NOMO-1 (cell line): Measurements from ENCODE around the gene SELENOO.
"Not testable (repeated sequence)": the region's sequence is repeated elsewhere in the genome, so short reads cannot be mapped to it uniquely, and the experiment has no call there.

Experiments used
- DNase-seq, 2 experiments: peaks; one replicate each; lab custom pipeline; 2025; ENCODE audit not compliant: unreplicated experiment in 2 of 2; lab: John Stamatoyannopoulos, UW

The SELENOO gene

DNA sequence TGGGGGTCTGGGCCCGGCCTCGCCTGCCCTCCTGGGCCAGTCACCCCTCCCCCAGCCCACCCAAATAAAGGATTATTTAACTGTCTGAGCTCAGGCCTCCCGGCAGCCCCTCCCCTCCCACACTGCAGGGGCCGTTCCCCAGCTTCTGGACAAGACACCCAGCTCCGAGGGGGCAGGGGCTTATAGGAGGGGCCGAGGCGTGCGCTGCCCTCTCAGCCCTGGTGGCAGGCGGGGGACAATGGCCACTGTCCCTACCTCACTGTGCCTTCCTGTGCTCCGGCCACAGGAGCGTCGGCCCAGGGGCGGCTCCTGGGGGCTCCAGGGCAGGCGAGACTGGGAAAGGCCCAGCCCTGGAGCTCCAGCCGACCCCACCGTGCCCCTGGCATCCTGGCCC lies 2.2 kb upstream of the SELENOO start:
- no peak for DNase-seq

DNA sequence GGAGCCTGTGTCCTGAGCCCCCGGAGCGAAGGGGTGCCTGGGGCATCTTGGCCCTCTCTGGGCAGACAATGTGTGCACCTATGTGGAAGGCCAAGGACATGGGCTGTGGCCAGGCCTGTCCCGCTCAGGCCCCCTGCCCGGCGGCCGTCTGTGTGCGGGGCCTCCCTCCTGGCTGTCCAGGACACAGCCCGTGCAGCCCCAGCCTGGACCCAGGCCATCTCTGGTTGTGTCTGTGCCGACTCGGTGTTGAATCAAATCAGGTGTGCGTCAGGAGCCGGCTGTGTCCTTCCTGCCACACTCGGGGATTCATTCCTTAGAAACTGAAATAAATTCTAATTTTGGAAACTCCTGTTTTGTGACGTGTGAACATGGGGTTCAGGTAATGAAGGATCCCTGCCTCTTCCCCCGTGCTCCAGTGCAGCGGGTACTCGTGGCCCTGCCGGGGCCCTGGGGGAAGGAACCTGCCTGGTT lies 1.5 kb upstream of the SELENOO start:
- no peak for DNase-seq

DNA sequence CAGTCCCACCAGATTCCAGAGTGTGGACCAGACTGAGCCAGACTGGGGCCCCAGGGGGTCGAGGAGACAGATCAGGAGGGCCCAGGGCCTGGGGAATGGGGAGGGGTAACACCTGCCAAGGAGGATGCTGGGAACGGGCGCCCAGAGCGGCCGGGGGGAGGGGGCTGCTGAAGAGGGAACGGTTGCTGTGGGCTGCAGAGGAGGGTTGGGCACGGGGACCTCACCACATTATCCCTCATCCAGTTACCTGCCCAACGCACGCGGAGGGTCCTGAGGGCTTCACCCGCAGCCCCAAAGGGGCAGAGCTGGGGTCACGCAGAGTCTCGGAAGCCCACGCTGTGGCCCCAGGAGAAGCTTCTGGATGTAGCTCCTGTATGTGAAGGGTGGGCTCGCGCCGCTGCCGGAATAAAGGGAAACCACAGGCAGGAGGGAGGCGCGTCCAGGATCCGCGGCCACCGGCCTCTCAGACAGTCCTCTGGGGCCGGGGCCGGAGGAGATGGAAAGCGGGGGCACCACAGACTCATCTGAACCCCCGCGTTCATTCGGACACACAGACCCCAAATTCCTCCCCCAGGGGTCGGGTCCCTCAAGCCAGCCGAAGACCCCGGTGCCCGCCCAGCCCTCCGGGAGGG lies 866 bp upstream of the SELENOO start:
- peak in 1 of 2 experiments; percentile 10 for DNase-seq

DNA sequence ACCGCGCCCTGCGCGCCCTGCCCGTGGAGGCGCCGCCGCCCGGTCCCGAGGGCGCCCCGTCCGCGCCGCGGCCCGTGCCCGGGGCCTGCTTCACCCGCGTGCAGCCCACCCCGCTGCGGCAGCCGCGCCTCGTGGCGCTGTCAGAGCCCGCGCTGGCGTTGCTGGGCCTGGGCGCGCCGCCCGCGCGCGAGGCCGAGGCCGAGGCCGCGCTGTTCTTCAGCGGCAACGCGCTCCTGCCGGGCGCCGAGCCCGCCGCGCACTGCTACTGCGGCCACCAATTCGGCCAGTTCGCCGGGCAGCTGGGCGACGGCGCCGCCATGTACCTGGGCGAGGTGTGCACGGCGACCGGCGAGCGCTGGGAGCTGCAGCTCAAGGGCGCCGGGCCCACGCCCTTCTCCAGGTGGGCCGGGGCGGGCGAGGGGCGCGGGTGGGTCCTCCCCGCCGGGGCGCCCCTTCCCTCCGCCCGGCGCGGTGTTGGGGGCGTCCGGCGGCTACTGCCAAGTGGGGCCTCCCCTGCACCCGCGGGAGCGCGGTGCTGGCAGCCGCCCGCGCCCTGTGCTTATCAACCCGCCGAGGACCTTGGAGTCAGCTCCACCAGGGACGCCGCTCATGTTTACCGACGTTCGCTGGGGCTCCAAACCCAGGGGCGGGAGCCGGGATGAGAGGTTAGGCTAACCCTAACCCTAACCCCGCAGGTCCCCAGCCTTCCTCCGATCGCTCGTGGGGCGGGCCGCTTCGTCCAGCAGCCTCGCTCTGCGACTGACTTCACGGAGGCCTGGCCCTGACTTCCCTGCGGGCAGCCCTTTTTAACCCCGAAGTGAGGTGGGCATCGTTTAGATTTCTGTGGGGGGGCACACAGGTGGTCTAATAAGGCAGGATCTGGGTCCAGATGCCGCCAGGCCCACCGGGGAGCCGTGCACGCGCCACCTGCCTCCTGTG lies 649 bp downstream of the SELENOO start:
- no peak for DNase-seq

- DNase-seq: no peak
Measured at GRCh38 chr22:50202130-50202666, 1.4 kb downstream of the SELENOO start.

GRCh38 chr22:50203288-50203687 lies 2.5 kb downstream of the SELENOO start:
- DNase-seq: no peak

DNA sequence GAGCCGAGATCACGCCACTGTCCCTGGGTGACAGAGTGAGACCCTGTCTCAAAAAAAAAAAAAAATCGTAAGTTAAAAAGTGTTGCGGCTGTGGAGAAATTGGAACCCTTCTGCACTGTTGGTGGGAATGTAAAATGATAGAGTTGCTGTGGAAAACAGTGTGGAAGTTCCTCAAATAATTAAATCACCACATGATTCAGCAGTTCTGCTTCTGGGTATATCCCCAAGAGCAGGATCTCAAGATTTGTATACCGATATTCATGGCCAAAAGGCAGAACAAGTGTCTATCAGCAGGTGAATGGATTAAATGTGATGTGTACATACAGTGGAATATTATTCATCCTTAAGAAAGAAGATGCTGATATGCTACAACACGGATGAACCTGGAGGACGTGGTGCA lies 3.8 kb downstream of the SELENOO start:
- DNase-seq: peak in 1 of 2 experiments; percentile 18

- DNase-seq: not testable (repeated sequence)
Measured at GRCh38 chr22:50204998-50205397, 4.2 kb downstream of the SELENOO start.

- no peak for DNase-seq
Measured at GRCh38 chr22:50205781-50206569, 5.2 kb downstream of the SELENOO start.

DNA sequence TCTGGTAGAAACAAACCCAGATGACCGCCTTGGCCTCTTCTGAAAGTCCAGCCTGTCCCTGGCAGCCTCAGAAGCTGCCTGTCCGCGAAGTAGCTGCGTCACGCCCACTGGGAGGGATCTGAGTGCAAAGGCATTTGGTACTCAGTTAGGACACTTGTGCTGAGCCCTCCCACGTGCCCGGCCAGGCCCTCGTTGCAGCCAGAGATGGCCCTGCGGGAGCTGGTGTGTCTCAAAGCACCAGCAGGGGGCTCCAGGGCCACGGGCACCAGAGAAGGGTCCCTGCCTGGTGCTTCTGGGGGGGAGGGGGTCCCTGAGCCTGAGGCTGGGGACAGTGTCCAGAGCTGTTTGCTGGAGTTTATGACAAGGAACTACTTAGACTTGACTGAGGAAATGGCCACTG lies 5.8 kb downstream of the SELENOO start:
- DNase-seq: no peak

DNA sequence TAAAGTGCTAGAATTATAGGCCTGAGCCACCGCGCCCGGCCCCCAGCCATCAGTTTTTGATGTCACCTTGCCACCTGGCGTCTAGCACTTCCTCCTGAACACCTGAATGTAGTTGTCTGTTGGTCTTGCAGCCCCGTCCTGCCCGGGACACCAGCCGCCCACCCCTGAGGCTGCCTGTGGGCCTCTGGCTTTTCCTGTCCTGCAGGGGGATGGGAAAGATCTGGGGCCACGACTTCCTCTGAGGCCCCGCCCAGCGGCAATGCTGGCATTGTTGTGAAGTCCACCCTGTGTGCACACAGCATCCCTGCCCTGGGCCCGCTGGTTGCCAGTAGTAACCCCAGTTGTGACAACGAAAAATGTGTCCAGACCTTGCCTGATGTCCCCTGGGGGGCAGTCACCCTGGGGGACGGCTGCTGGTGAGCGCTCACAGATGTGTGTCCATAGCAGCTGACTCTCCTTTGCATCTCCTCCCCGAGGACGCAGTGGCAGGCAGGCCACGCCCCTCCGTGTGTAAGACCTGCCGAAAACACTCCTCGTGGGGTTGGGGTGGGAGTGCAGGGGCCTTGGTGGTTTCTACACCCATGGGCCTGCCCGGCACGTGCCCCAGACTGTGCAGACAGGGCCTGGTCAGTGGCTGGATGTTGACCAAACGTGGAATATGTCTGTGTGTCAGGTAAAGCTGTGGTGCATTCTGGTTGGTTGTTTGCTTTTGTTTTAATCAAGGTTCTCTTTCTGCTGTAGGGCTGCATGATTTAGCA lies 6.8 kb downstream of the SELENOO start:
- DNase-seq: no peak

DNA sequence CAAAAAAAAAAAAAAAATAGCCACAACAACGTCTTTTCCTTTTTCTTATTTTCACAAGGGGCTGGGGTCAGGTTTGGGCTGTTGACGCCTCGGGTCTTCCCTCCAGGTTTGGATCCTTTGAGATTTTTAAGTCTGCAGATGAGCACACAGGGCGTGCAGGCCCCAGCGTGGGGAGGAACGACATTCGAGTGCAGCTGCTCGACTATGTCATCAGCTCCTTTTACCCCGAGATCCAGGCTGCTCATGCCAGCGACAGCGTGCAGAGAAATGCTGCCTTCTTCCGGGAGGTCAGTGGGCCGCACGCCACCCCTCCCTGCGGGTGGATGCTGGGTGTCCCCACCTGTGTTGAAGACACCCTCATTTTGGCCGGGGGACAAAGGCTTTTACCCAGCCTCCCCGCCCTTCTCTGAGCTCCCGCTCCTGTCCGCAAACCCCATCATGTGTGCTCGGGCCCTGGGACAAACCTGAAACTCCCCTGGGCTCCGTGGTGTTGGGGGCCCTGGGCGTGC lies 7.7 kb downstream of the SELENOO start:
- no peak for DNase-seq

- no peak for DNase-seq
Measured at GRCh38 chr22:50208939-50209892, 8.4 kb downstream of the SELENOO start.

DNA sequence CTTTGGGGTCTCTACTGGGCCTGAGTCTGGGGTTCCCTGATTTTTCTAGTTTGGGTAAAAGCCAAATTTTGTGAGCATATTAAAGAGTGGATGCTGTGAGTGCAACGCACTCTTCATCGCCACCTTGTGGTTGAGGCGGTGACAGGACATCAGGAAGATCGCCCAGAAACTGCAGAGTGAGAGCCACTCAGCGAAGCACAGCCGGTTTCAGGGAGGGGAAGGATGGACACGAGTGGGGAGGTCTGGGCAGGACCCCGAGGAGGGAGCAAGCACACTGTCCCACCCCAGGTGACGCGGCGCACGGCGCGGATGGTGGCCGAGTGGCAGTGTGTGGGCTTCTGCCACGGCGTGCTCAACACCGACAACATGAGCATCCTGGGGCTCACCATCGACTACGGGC lies 9.1 kb downstream of the SELENOO start:
- DNase-seq: peak; percentile 22 to 47

DNA sequence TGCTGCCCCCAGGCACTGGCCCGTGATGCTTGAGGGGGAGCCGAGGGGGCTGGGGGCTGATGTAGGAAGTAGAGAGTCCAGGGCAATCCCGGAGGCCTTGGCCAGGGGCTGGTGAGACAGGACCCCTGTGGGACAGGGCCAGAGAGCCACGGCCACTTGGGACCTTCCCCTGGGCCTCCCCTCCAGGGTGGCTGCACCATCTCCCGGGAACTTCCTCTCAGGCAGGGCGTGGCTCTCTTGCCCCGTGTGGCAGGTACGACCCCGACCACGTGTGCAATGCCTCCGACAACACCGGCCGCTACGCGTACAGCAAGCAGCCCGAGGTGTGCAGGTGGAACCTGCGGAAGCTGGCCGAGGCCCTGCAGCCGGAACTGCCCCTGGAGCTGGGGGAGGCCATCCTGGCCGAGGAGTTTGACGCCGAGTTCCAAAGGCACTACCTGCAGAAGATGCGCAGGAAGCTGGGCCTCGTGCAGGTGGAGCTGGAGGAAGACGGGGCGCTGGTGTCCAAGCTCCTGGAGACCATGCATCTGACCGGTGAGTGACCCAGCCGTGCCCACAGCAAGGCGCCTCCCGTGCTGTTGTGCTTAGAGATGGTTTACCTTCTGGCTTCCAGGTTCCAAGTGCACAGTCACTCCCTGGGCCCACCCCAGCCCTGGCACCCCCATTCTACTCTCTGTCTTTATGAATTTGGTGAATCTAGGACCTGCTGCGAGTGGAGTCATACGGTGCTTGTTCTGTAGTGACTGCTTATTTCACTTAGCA lies 9.7 kb downstream of the SELENOO start:
- DNase-seq: no peak

DNA sequence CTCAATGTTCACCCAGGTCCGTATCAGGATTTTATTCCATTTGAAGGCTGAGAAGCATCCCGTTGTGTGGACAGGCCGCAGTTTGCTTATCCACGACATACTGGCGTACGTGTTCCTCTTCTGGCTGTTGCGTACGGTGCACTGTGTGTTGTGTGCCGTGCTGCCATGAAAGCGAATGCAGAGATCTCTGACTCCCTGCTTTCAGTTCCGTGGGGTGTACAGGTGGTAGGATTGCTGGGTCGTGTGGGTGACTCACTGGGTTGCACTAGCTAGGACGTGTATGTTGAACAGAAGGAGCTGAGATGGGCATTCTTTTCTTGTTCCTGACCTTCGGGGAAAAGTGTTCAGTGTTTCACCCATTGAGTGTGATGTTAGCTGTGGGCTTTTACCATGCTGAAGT lies 10.3 kb downstream of the SELENOO start:
- DNase-seq: no peak

DNA sequence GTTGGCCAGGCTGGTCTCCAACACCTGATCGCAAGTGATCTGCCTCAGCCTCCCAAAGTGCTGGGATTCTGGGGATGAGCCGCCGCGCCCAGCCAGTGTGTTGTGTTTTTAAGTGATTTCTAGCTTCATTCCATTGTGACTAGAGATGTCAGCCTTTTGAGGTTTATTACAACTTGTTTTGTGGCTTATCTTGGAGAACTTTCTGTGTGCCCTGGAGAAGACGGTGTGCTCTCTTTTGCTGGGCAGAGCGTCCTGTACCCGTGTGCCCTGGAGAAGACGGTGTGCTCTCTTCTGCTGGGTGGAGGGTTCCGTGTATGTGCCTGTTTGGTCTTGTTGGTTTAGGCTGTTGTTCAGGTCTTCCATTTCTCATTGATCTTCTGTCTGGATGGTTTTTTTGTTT lies 12.5 kb downstream of the SELENOO start:
- no peak for DNase-seq
